ENCODE results near the gene TRANK1.

DNA sequence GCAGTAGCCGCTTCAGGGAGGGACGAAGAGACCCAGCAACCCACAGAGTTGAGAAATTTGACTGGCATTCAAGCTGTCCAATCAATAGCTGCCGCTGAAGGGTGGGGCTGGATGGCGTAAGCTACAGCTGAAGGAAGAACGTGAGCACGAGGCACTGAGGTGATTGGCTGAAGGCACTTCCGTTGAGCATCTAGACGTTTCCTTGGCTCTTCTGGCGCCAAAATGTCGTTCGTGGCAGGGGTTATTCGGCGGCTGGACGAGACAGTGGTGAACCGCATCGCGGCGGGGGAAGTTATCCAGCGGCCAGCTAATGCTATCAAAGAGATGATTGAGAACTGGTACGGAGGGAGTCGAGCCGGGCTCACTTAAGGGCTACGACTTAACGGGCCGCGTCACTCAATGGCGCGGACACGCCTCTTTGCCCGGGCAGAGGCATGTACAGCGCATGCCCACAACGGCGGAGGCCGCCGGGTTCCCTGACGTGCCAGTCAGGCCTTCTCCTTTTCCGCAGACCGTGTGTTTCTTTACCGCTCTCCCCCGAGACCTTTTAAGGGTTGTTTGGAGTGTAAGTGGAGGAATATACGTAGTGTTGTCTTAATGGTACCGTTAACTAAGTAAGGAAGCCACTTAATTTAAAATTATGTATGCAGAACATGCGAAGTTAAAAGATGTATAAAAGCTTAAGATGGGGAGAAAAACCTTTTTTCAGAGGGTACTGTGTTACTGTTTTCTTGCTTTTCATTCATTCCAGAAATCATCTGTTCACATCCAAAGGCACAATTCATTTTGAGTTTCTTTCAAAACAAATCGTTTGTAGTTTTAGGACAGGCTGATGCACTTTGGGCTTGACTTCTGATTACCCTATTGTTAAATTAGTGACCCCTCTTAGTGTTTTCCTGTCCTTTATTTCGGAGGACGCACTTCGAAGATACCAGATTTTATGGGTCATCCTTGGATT is 48.8 kb upstream of the TRANK1 start, which contains the start of gene MLH1:
- TF ChIP-seq, protein P1, sequence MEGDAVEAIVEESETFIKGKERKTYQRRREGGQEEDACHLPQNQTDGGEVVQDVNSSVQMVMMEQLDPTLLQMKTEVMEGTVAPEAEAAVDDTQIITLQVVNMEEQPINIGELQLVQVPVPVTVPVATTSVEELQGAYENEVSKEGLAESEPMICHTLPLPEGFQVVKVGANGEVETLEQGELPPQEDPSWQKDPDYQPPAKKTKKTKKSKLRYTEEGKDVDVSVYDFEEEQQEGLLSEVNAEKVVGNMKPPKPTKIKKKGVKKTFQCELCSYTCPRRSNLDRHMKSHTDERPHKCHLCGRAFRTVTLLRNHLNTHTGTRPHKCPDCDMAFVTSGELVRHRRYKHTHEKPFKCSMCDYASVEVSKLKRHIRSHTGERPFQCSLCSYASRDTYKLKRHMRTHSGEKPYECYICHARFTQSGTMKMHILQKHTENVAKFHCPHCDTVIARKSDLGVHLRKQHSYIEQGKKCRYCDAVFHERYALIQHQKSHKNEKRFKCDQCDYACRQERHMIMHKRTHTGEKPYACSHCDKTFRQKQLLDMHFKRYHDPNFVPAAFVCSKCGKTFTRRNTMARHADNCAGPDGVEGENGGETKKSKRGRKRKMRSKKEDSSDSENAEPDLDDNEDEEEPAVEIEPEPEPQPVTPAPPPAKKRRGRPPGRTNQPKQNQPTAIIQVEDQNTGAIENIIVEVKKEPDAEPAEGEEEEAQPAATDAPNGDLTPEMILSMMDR (IDR thresholded peaks at IDR 0.05): no peak
- peak; percentile 46 to 64 for TF ChIP-seq POLR2A (IDR thresholded peaks at IDR 0.05)
